GM12873 (cell line): Measurements from ENCODE around the gene DOCK1.

ENCODE experiments used
- CTCF ChIP-seq: IDR thresholded peaks from 2 replicates; pipeline ENCODE4 v1.5.1; 2012; ENCODE audit warnings: low read depth, mild to moderate bottlenecking, moderate library complexity, low read length, control low read depth; ENCODE audit not compliant: insufficient read depth; ENCODE audit errors: missing control alignments

DOCK1 gene

GRCh38 chr10:126895214-126895781, 9.9 kb upstream of the DOCK1 start:
- no peak for TF ChIP-seq CTCF

GRCh38 chr10:126898460-126898859, 6.8 kb upstream of the DOCK1 start:
- TF ChIP-seq CTCF, result no peak

- TF ChIP-seq CTCF, result no peak
Observed at GRCh38 chr10:126902157-126902556, 3.1 kb upstream of the DOCK1 start.

- TF ChIP-seq CTCF, result no peak
Observed at GRCh38 chr10:126903656-126904360, 1.4 kb upstream of the DOCK1 start.

- TF ChIP-seq CTCF, result no peak
Observed at GRCh38 chr10:126904516-126904817, 761 bp upstream of the DOCK1 start.

- no peak for TF ChIP-seq CTCF
Observed at GRCh38 chr10:126905776-126906703, 812 bp downstream of the DOCK1 start.
